Retina (tissue), 1 donor: ENCODE results near the gene MAU2.
"Not testable (repeated sequence)": the region's sequence is repeated elsewhere in the genome, so short reads cannot be mapped to it uniquely, and the experiment has no call there.

Experiments
- DNase-seq: peaks from one replicate; pipeline ENCODE4 v3.0.0-alpha.2; 2016

MAU2 gene

GRCh38 chr19:19347401-19348110 is 26.9 kb downstream of the MAU2 start:
- no peak for DNase-seq

GRCh38 chr19:19348266-19348665 is 27.6 kb downstream of the MAU2 start:
- DNase-seq: no peak

DNA sequence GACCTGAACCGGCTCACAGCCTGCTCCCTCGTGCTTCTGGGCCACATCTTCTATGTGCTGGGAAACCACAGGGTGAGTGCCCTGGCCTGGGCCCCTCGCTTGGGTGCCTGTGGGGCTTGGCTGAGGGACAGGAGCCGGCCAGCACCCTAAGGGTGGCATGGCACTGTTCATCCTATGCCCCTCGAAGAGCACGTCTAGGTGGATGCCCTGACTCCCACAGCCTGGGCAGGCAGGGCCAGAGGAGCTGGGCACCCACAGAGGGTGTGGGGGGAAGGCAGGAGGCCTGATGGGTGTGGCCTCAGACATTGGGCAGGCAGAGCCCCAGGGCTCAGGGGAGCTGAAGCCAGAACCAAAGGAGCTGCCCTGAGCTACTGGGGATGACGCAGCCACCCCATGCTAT is 28.7 kb downstream of the MAU2 start:
- no peak for DNase-seq

DNA sequence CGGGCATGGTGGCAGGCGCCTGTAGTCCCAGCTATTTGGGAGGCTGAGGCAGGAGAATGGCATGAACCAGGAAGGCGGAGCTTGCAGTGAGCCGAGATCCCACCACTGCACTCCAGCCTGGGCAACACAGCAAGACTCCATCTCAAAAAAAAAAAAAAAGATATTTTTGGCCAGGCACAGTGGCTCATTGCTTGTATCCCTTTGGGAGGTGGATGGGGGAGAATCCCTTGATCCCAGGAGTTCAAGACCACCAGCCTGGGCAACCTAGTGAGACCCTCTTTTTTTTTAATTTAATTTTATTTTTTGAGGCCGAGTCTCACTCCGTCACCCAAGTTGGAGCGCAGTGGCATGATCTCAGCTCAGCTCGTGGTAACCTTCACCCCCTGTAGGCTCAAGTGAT is 30.1 kb downstream of the MAU2 start:
- DNase-seq: not testable (repeated sequence)

- DNase-seq: no peak
These were observed 32.2 kb downstream of the MAU2 start for GRCh38 chr19:19352823-19353222.

GRCh38 chr19:19354007-19354406 is 33.4 kb downstream of the MAU2 start:
- no peak for DNase-seq

- no peak for DNase-seq
These were observed 34.3 kb downstream of the MAU2 start for GRCh38 chr19:19354932-19355331.

DNA sequence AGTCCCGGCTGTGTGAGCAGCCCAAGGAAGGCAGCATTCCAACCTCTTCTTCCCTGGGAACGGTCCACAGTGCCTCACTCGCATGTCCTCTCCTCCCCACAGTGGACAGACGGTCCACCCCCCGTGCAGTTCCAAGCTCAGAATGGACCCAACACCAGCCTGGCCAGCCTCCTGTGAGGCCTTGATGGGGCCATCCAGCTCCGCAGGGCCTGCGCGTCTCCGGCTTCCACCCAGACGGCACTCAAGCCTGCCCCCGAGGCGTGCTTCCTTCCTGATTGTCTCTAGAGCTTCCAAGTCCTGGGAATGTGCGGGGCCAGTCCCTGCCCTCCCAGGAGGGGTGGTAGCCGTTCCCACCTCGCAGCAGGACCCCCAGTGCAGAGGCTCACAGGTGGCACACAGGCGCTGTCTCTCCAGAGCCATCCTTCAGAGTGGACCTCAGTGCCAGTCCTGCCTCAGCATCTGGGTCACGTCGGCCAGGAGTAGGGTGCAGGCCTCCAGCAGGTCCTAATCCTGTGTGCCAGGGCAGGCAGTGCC is 35.0 kb downstream of the MAU2 start:
- no peak for DNase-seq

DNA sequence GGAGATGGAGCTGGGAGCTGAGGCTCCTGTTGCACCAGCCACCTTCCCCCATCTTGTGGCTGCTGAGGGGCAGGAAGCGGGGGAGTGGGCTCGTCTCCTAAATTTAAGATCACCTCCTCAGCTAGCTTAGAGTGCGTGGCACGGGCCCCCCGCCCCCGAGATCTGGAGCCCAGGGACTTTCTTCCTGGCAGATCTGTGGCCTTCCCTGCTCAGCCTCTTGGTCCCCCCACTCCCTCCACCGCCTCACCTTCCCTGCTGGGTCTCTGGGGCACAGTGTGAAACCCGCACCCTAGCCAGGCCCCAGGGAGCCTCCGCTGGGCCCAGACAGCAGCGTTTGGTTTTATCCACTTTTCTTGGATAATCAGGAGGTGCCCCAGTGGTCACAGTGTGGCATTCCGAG is 35.9 kb downstream of the MAU2 start:
- no peak for DNase-seq

GRCh38 chr19:19356901-19357566 is 36.4 kb downstream of the MAU2 start:
- DNase-seq: no peak

DNA sequence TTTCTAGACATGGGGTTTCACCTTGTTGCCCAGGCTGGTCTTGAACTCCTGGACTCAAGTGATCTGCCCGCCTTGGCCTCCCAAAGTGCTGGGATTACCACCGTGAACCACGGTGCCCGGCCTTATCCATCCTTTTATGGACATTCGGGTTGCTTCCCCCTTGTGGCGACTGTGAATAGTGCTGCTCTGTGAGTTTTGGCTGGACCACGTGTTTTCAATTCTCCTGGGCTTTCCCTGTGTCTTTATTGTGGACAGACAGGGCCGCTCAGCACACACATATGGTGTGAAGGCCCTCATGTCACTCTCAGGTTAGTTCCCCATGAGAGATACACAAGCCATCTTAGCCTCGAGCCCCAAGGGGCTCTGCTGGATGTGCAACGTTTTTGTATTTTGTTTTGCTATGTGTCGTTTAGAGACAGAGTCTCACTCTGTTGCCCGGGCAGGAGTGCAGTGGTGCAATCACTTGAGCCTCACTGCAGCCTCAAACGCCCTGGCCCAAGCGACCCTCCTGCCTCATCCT is 40.5 kb downstream of the MAU2 start:
- DNase-seq: peak; percentile 89

GRCh38 chr19:19362075-19362474 is 41.4 kb downstream of the MAU2 start:
- DNase-seq: no peak

GRCh38 chr19:19366434-19367396 is 46.1 kb downstream of the MAU2 start:
- DNase-seq: peak; percentile 74

DNA sequence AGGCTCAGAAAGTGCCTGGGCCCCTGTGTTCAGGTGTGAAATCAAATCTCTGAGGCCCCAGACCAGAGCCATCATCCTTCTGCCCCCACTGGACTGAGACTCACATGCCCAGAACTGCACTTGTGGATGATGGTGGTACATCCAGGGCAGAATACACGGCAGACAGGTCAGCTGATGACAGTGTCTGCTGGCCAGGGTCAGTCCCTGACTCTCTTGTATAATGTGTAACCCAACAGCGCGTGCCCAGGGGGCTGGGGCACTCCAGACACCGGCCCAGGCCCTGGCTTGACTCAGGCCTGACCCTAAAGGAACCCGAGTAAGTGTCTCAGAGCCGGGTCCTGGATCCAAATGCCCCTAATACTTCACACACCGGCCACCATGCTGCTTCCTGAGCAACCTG is 47.5 kb downstream of the MAU2 start:
- no peak for DNase-seq

DNA sequence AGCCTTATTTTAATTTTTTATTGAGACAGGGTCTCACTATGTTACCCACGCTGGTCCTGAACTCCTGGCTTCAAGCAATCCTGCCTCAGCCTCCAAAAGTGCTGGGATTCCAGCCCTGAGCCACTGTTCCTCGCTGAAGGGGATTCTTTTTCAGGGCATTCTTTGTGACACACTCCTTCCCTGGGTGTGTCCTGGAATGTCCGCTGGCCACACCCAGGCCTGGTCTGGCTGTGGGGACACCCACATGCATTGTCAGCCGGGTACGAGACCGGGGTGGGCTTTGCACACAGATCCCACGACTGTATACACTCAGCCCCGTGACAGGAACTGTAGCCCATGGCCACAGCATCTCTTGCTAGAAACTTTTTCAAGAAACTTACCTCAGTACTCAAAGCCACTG is 50.4 kb downstream of the MAU2 start:
- DNase-seq: no peak

DNA sequence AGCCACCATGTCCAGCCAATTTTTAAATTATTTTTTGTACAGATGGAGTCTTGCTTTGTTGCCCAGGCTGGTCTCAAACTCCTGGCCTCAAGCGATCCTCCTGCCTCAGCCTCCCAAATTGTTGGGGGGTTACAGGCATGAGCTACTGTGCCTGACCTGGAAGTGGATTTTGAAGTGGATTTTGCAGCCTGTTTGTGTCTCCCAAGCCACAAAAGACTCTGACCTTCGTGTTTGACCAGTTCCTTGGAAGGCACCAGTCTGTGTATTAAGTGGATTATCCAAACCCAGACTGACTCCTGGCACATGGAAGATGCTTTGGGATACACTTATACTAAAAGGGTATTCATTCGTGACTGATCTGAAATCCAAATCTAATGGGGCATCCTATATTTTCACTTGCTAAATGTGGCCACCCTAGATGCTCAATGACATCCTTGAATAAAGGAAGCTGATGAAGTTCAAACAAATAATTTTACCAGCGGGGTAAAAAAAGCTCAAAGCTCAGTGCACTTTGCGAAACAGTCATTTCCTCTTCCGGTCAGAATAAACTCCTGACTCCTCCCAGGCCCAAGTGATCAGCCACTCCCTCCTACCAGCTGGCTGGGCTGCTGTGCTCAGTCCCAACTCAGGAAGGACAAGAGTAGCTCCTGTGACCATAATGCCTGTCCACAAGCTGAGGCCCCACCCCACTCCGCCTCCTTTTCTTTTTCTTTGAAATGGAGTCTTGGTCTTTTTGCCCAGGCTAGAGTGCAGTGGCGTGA is 52.2 kb downstream of the MAU2 start:
- DNase-seq: no peak

DNA sequence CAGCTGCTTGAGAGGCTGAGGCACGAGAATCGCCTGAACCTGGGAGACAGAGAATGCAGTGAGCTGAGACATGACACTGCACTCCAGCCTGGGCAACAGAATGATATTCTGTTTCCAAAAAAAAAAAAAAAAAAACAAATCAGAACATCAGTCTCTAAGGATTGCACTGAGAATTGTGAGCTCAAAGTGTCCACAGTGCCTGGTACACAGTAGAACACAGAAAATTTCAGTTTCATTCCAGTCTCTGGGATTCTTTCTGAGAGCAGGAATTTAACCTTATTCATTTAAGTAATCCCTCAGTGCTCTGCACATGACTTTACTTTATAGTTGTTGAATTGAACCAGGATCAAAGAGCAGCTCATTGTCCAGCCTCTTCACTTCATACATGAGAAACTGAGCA is 58.9 kb downstream of the MAU2 start:
- no peak for DNase-seq

GRCh38 chr19:19380316-19380715 is 59.7 kb downstream of the MAU2 start:
- DNase-seq: not testable (repeated sequence)

- no peak for DNase-seq
These were observed 60.6 kb downstream of the MAU2 start for GRCh38 chr19:19381007-19381926.

DNA sequence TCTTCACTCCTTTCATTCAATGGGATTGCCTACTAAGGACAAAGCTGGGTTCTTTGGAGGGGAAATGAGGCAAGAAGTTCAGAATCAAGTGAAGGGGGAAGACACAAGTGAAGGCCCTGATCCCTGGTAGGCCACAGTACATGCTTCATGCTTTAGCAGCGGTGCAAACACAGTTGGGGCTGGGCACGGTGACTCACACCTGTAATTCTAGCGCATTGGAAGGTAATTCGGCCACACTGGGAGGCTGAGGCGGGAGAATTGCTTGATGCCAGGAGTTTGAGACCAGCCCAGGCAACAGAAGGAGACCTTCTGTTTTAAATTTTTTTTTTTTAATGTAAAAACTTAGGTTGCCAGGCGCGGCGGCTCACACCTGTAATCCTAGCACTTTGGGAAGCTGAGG is 61.5 kb downstream of the MAU2 start:
- no peak for DNase-seq

- DNase-seq: no peak
These were observed 63.9 kb downstream of the MAU2 start for GRCh38 chr19:19384486-19384885.
